DND-41 (cell line): ENCODE measurements around the gene ZNF566.

Experiments used
- CTCF ChIP-seq: IDR thresholded peaks from 2 replicates; pipeline ENCODE4 v1.5.1; 2012; ENCODE audit warnings: borderline replicate concordance, low read length, moderate library complexity, mild to moderate bottlenecking; ENCODE audit not compliant: poor library complexity, severe bottlenecking; ENCODE audit errors: extremely low read depth
- EZH2 ChIP-seq: IDR thresholded peaks from 3 replicates; pipeline ENCODE4 v1.6.1; 2012; ENCODE audit warnings: borderline replicate concordance, low read depth, mild to moderate bottlenecking, moderate library complexity, low read length, inconsistent platforms; ENCODE audit not compliant: severe bottlenecking

GRCh38 chr19:36501973-36502372 is 12.6 kb upstream of the ZNF566 start:
- TF ChIP-seq CTCF (no peak), EZH2 (no peak)
